Large intestine (tissue), 3 donors: ENCODE data around the gene SYT6. TPM values are rescaled to one million over a fixed set of nuclear protein-coding genes. Genes with fewer than 3 reads are reported as not detected.
A peak's percentile ranks its signal among the peaks of the same experiment; 100 is the strongest.

ENCODE experiments used
- DNase-seq, 2 donors: peaks; one replicate each; pipeline versions ENCODE4 v3.0.0 to v3.0.0-alpha.2; 2013
- H3K27ac ChIP-seq: one replicate; pipeline ENCODE4 v1.5.1; 2013; ENCODE audit warnings: low read length
- H3K27me3 ChIP-seq: 2 replicates; pipeline ENCODE4 v1.6.1; 2013; ENCODE audit warnings: low read length; ENCODE audit not compliant: control insufficient read depth, insufficient read depth
- H3K36me3 ChIP-seq: 2 replicates; pipeline ENCODE4 v1.6.1; 2013; ENCODE audit warnings: low read length; ENCODE audit not compliant: control insufficient read depth, insufficient read depth
- H3K4me1 ChIP-seq: one replicate; pipeline ENCODE4 v1.6.1; 2013; ENCODE audit warnings: low read length; ENCODE audit not compliant: control insufficient read depth, insufficient read depth
- H3K4me3 ChIP-seq: one replicate; pipeline ENCODE4 v1.5.1; 2013; ENCODE audit warnings: low read length
- H3K9me3 ChIP-seq: one replicate; pipeline ENCODE4 v1.6.1; 2013; ENCODE audit warnings: mild to moderate bottlenecking, low read depth, low read length, moderate library complexity; ENCODE audit not compliant: control insufficient read depth
- WGBS: methylation state at CpG from one replicate; pipeline ENCODE4 v1.1.5; 2013; ENCODE audit warnings: low lambda C conversion rate; ENCODE audit not compliant: insufficient coverage; 5-methylcytosine and 5-hydroxymethylcytosine counted together
- polyA plus RNA-seq: library from polyadenylated mRNA; unstranded; fragments of 120-200 nt; gene quantifications from one replicate; pipeline ENCODE4 v1.2.1, GENCODE V29; 2013

SYT6 gene
- polyA plus RNA-seq, 1 donor, result 0.76 TPM

- Histone ChIP-seq H3K4me1 (no peaks in the 10 kb centered on the region), H3K27ac (no peak overlapping the region), H3K27me3 (no peaks in the 10 kb centered on the region), H3K4me3 (no peak overlapping the region), H3K36me3 (no peaks in the 10 kb centered on the region), H3K9me3 (no peaks in the 10 kb centered on the region)
- WGBS, result 40% methylated on average over 1 of the region's 17 CpGs
- DNase-seq, result no peak
Measured at GRCh38 chr1:114118351-114118990, 35.2 kb downstream of the SYT6 start.

- no CpG with 5 or more reads among the region's 8 CpGs for WGBS
- Histone ChIP-seq H3K27ac (no peak overlapping the region), H3K4me3 (no peak overlapping the region), H3K4me1 (no peaks in the 10 kb centered on the region), H3K27me3 (no peaks in the 10 kb centered on the region), H3K36me3 (no peaks in the 10 kb centered on the region), H3K9me3 (no peaks in the 10 kb centered on the region)
- no peak for DNase-seq
Measured at GRCh38 chr1:114117654-114118053, 36.0 kb downstream of the SYT6 start.

DNA sequence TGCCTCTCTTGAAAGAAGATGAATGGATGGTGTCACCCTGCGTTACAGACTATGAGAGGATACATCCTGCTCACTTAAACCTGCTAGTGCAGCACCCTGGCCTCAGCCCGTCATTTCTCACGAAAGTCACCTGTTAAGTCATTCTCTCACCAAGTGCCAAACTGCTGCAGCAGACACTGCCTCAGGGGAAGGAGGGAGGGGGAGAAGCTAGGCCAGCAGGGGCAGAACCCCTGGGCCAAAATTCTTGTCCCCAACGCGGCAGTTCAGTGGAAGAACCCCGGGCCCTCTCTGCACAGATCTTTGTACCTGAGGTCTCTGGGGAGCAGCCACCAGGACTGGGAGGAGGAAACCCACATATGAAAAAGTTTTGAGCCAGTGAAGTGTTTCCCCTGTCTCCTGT lies 37.6 kb downstream of the SYT6 start:
- Histone ChIP-seq H3K27me3 (no peaks in the 10 kb centered on the region), H3K9me3 (no peaks in the 10 kb centered on the region), H3K36me3 (no peaks in the 10 kb centered on the region), H3K27ac (no peak overlapping the region), H3K4me1 (no peaks in the 10 kb centered on the region), H3K4me3 (no peak overlapping the region)
- WGBS, result no CpG with 5 or more reads among the region's 6 CpGs
- DNase-seq, result no peak

- Histone ChIP-seq H3K9me3 (no peaks in the 10 kb centered on the region), H3K27ac (no peak overlapping the region), H3K4me3 (no peak overlapping the region), H3K27me3 (no peaks in the 10 kb centered on the region), H3K4me1 (no peaks in the 10 kb centered on the region), H3K36me3 (no peaks in the 10 kb centered on the region)
- no peak for DNase-seq
- WGBS, result 100% methylated on average over 1 of the region's 8 CpGs
Measured at GRCh38 chr1:114114185-114115094, 39.2 kb downstream of the SYT6 start.

DNA sequence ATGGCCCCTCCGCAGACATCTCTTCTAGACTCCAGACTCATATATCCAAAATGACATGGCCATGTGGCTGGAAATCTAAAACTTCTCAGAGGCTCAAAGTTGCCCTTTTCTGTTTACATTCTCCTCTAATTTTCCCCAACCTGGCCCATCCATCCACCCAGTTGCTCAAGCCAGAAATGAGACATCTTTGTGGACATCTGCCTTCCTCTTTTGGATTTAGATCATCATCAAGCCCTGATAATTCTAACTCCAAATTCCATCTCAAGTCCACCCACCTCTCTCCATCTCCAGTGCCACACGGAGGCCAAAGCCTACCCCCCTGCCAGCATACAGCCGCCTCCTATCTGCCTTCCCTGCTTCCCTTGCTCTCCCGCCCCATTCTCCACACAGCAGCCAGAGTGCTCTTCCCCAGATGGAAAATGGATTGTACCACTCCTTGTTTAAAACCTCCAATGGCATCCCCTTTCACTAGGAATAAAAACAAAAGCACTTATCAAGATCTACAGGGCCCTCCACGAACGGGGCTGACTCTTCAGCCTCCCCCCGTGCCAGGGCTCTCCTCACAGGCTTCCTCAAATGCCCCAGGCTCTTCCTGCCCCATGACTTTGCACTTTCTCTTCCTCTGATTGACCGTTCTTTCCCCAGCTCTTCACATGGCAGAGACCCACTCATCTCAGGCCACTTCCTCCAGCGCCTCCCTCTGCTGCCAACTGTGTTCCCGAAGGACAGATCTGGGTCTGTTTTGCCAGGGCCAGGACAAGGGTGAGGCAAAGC lies 40.1 kb downstream of the SYT6 start:
- H3K27me3 ChIP-seq, result no peaks in the 10 kb centered on the region
- H3K4me1 ChIP-seq, result peaks cover under 1% of the 10 kb centered on the region
- no peak overlapping the region for H3K4me3 ChIP-seq
- no peaks in the 10 kb centered on the region for H3K36me3 ChIP-seq
- DNase-seq, result no peak
- H3K27ac ChIP-seq, result no peak overlapping the region
- no peaks in the 10 kb centered on the region for H3K9me3 ChIP-seq
- 80% methylated on average over 1 of the region's 10 CpGs for WGBS

GRCh38 chr1:114112775-114113174 lies 40.9 kb downstream of the SYT6 start:
- H3K27me3 ChIP-seq, result no peaks in the 10 kb centered on the region
- WGBS, result no CpG with 5 or more reads among the region's 4 CpGs
- no peaks in the 10 kb centered on the region for H3K9me3 ChIP-seq
- DNase-seq, result no peak
- H3K4me1 ChIP-seq, result peaks cover 6% of the 10 kb centered on the region
- H3K36me3 ChIP-seq, result no peaks in the 10 kb centered on the region
- H3K4me3 ChIP-seq, result no peak overlapping the region
- no peak overlapping the region for H3K27ac ChIP-seq

DNA sequence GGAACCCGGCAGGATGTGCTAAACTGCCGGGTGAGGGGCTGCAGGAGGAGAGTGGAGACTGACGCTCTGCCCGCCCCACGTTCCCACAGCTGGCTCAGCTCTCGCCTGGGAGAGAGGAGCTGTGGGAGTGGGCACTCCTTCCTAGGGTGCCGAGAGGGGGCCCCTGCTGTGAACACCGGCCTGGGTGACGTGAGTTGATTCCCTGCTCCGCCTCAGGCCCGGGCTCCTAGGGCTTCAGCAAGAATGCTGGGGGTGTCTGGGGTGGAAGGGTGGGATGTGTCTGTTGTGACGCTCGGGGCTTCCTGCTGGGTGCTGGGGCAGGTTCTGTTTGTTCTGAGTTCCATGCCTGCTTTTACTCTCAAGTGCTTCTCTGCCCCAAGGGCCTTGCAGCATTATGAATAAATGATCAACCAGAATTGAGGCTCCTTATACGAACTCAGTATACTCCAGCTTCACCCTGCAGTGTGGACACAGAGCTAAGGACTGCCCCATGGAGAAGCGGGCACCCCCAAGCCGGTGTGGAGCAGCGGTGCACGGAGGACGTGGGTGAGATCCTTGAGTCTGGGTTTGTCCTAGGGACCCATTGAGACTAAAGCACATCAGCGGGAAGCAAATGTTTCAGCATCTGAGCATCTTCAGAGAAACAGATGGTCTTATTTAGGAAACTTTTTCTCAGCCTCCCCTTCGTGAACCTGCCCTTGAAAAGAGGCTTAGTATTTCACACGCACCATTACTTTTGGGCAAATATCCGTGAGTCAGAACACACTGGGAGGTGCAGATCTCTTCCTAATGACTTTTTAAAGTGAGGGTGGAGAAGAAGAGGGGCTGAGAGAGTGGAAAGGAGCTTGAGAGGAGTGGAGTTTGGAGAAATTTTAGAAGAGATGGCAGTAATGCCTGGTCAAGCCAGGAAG lies 41.7 kb downstream of the SYT6 start:
- peaks cover 11% of the 10 kb centered on the region for H3K4me1 ChIP-seq

GRCh38 chr1:114109981-114110380 lies 43.7 kb downstream of the SYT6 start:
- Histone ChIP-seq H3K9me3 (no peaks in the 10 kb centered on the region), H3K4me3 (no peak overlapping the region), H3K27ac (no peak overlapping the region), H3K27me3 (no peaks in the 10 kb centered on the region), H3K4me1 (peaks cover 25% of the 10 kb centered on the region), H3K36me3 (no peaks in the 10 kb centered on the region)
- DNase-seq, result no peak
- WGBS, result no CpG with 5 or more reads among the region's 2 CpGs

More for the DNA sequence above, 41.7 kb downstream of the SYT6 start:
- no peak for DNase-seq
- no CpG with 5 or more reads among the region's 23 CpGs for WGBS
- no peaks in the 10 kb centered on the region for H3K9me3 ChIP-seq
- H3K4me3 ChIP-seq, result no peak overlapping the region
- H3K36me3 ChIP-seq, result no peaks in the 10 kb centered on the region
- no peak overlapping the region for H3K27ac ChIP-seq
- H3K27me3 ChIP-seq, result no peaks in the 10 kb centered on the region

DNA sequence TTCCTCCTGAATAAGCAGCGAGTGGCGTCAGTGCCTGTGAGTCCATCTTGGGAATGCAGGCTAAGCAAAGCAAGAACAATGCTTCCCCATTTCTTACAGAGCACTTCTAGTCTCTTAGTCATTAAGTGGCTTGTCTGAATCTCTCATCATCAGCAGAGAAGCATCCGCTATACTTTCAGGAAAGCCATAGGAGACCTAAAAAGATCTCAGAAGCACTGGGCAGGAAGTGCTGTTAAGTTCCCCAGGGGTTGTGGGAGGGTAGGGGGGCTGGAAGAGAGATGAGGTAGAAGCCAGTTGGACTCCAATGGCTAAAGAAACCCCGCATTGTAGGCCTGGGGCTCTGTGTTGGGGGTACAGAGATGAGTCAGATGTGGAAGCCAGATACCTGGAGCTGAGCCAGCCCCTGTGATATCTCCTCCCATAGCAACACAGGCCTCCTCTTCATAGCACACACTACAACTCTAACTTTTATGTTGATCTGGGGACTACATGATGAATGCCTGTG lies 44.9 kb downstream of the SYT6 start:
- peaks cover 25% of the 10 kb centered on the region for H3K4me1 ChIP-seq
- 93% methylated on average over 3 of the region's 4 CpGs for WGBS
- no peaks in the 10 kb centered on the region for H3K27me3 ChIP-seq
- no peak overlapping the region for H3K4me3 ChIP-seq
- H3K9me3 ChIP-seq, result no peaks in the 10 kb centered on the region
- H3K36me3 ChIP-seq, result no peaks in the 10 kb centered on the region
- H3K27ac ChIP-seq, result no peak overlapping the region
- DNase-seq, result peak in 1 of 2 donors; percentile 24
